GM19452 (cell line): Measurements from ENCODE around the gene USP20.
"Not testable (repeated sequence)": the region's sequence is repeated elsewhere in the genome, so short reads cannot be mapped to it uniquely, and the experiment has no call there.

Experiments
- ATAC-seq: cut with Tn5 transposase; IDR thresholded peaks from one replicate; pipeline ENCODE4 v1.9.1; 2021; ENCODE audit not compliant: unreplicated experiment

The USP20 gene

GRCh38 chr9:129835128-129835859 is at the start of gene USP20, which contains the start of gene C9orf78:
USP20 (plus strand) TSS chr9:129835458; CDS start chr9:129852556, 17,098 bp downstream.
C9orf78 (minus strand) TSS chr9:129835275; CDS start chr9:129835221, 54 bp downstream.
- ATAC-seq = peak; percentile 91

- ATAC-seq = no peak
Observed at GRCh38 chr9:129785866-129786265, 49.4 kb upstream of the USP20 start.

GRCh38 chr9:129786481-129786880 is 48.8 kb upstream of the USP20 start:
- ATAC-seq = no peak

GRCh38 chr9:129794549-129794948 is 40.7 kb upstream of the USP20 start:
- ATAC-seq = no peak

- ATAC-seq = not testable (repeated sequence)
Observed at GRCh38 chr9:129796029-129796428, 39.2 kb upstream of the USP20 start.

GRCh38 chr9:129798973-129799372 is 36.3 kb upstream of the USP20 start:
- no peak for ATAC-seq

GRCh38 chr9:129801504-129801903 is 33.8 kb upstream of the USP20 start:
- ATAC-seq = no peak

- peak; percentile 91 for ATAC-seq
Observed at GRCh38 chr9:129802833-129803675, 32.2 kb upstream of the USP20 start, which contains the start of gene TOR1B. TOR1B (plus strand) TSS chr9:129803184; CDS start chr9:129803213, 29 bp downstream.

GRCh38 chr9:129803676-129804060 is 31.6 kb upstream of the USP20 start:
- ATAC-seq = no peak

GRCh38 chr9:129806061-129806460 is 29.2 kb upstream of the USP20 start:
- no peak for ATAC-seq

- ATAC-seq = no peak
Observed at GRCh38 chr9:129809346-129809745, 25.9 kb upstream of the USP20 start.

- no peak for ATAC-seq
Observed at GRCh38 chr9:129810116-129810515, 25.1 kb upstream of the USP20 start.

- ATAC-seq = no peak
Observed at GRCh38 chr9:129810788-129811187, 24.5 kb upstream of the USP20 start.

GRCh38 chr9:129811967-129812363 is 23.3 kb upstream of the USP20 start:
- no peak for ATAC-seq

- ATAC-seq = no peak
Observed at GRCh38 chr9:129812385-129812784, 22.9 kb upstream of the USP20 start.

- no peak for ATAC-seq
Observed at GRCh38 chr9:129813661-129814060, 21.6 kb upstream of the USP20 start.

- no peak for ATAC-seq
Observed at GRCh38 chr9:129814432-129815223, 20.6 kb upstream of the USP20 start.

- no peak for ATAC-seq
Observed at GRCh38 chr9:129815278-129815677, 20.0 kb upstream of the USP20 start.

- ATAC-seq = no peak
Observed at GRCh38 chr9:129816501-129817435, 18.5 kb upstream of the USP20 start.

- no peak for ATAC-seq
Observed at GRCh38 chr9:129822898-129823541, 12.2 kb upstream of the USP20 start.
